Osteoblast (primary cell): Measurements from ENCODE around the gene SP4. TPM values are rescaled to one million over a fixed set of nuclear protein-coding genes. Genes with fewer than 3 reads are reported as not detected.
A peak's percentile ranks its signal among the peaks of the same experiment; 100 is the strongest.

Source experiments
- DNase-seq: peaks from one replicate; pipeline ENCODE4 v3.0.0; 2011; ENCODE audit warnings: low spot score, mixed read lengths; ENCODE audit not compliant: insufficient read length; ENCODE audit errors: missing footprints
- H2AFZ ChIP-seq: 2 replicates; pipeline ENCODE4 v1.6.0; 2011; ENCODE audit warnings: mild to moderate bottlenecking, low read length
- H3K27ac ChIP-seq: 2 replicates; pipeline ENCODE4 v1.5.1; 2011; ENCODE audit warnings: mild to moderate bottlenecking, low read depth, low read length, moderate library complexity
- H3K27me3 ChIP-seq: 2 replicates; pipeline ENCODE4 v1.6.0; 2012; ENCODE audit warnings: mild to moderate bottlenecking, control low read depth, inconsistent platforms, low read length, moderate library complexity; ENCODE audit not compliant: insufficient read depth
- H3K36me3 ChIP-seq: 2 replicates; pipeline ENCODE4 v1.5.1; 2011; ENCODE audit warnings: mild to moderate bottlenecking, low read length, control low read depth, moderate library complexity; ENCODE audit not compliant: insufficient read depth
- H3K4me1 ChIP-seq: 2 replicates; pipeline ENCODE4 v1.5.1; 2011; ENCODE audit warnings: mild to moderate bottlenecking, low read length, control low read depth, moderate library complexity; ENCODE audit not compliant: insufficient read depth
- H3K4me2 ChIP-seq: 2 replicates; pipeline ENCODE4 v1.6.0; 2011; ENCODE audit warnings: mild to moderate bottlenecking, low read length; ENCODE audit not compliant: insufficient read depth
- H3K4me3 ChIP-seq: fragments of 200-600 bp; sonication (generic); 3 replicates; pipeline ENCODE4 v1.5.1; 2012; ENCODE audit warnings: mild to moderate bottlenecking, low read length, inconsistent platforms; ENCODE audit not compliant: insufficient read depth
- H3K79me2 ChIP-seq: 2 replicates; pipeline ENCODE4 v1.6.0; 2012; ENCODE audit warnings: mild to moderate bottlenecking, low read length, control low read depth, inconsistent platforms; ENCODE audit not compliant: insufficient read depth
- H3K9me3 ChIP-seq: 2 replicates; pipeline ENCODE4 v1.5.1; 2011; ENCODE audit warnings: low read depth, low read length, control low read depth
- H4K20me1 ChIP-seq: 2 replicates; pipeline ENCODE4 v1.6.0; 2012; ENCODE audit warnings: mild to moderate bottlenecking, low read length, control low read depth; ENCODE audit not compliant: insufficient read depth
- CTCF ChIP-seq: IDR thresholded peaks from 2 replicates; pipeline ENCODE4 v1.5.1; 2011; ENCODE audit warnings: mild to moderate bottlenecking, low read depth, low read length, moderate library complexity; ENCODE audit errors: extremely low read depth
- total RNA-seq: library from RNA; depleted of rRNA; stranded (reverse); fragments of >200 nt; gene quantifications from 2 replicates; pipeline ENCODE4 v1.2.3, GENCODE V29; 2012

Gene SP4
- total RNA-seq, 1 donor: 5.1 TPM

- no peak for DNase-seq
- no peaks in the 10 kb centered on the region for H3K27me3 ChIP-seq
- H3K9me3 ChIP-seq: no peaks in the 10 kb centered on the region
- no peak overlapping the region for H3K4me2 ChIP-seq
- no peak overlapping the region for H3K4me3 ChIP-seq
- H3K36me3 ChIP-seq: no peaks in the 10 kb centered on the region
- no peaks in the 10 kb centered on the region for H3K4me1 ChIP-seq
- no peaks in the 10 kb centered on the region for H4K20me1 ChIP-seq
- H2AFZ ChIP-seq: no peak overlapping the region
- TF ChIP-seq CTCF: peak; percentile 52
- no peaks in the 10 kb centered on the region for H3K79me2 ChIP-seq
- H3K27ac ChIP-seq: no peak overlapping the region
Measured at GRCh38 chr7:21497072-21497471, 69.2 kb downstream of the SP4 start.

DNA sequence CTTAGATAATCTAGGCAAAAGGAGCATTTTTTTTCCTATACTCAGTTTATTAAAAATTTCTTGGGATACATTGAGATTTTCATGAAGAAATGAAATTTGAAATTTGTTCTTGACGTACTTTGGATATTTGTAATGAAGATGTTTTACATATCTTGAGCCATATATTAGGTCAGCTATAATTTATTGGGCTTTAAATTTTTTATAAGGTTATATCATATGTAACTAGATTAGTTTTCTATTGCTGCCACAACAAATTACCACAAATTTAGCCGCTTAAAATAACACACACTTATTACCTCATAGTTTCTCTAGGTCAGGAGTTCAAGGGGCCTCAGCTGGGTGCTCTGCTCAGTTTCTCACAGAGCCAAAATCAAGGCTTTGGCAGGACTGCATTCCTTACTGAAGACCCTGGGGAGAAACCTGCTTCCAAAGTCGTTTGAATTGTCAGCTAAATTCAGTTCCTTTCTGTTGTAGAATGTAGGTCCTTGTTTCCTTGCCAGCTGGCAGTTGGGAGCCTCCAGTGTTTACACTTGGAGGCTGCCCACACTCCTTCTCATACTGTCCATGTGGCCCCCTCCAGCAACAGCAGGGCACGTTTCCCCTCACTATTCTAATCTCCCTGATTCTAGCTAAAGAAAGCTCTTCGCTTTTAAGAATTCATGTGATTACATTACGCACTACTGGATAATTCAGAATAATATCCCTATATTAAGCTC, 72.4 kb downstream of the SP4 start:
- DNase-seq: no peak
- no peak overlapping the region for H3K4me3 ChIP-seq
- H3K4me2 ChIP-seq: no peak overlapping the region
- H4K20me1 ChIP-seq: no peaks in the 10 kb centered on the region
- H3K4me1 ChIP-seq: no peaks in the 10 kb centered on the region
- H3K27ac ChIP-seq: no peak overlapping the region
- no peaks in the 10 kb centered on the region for H3K9me3 ChIP-seq
- H3K27me3 ChIP-seq: no peaks in the 10 kb centered on the region
- no peaks in the 10 kb centered on the region for H3K36me3 ChIP-seq
- no peak overlapping the region for H2AFZ ChIP-seq
- H3K79me2 ChIP-seq: no peaks in the 10 kb centered on the region
- TF ChIP-seq CTCF: no peak

GRCh38 chr7:21504021-21504420, 76.1 kb downstream of the SP4 start:
- TF ChIP-seq CTCF: no peak
- no peak overlapping the region for H3K4me2 ChIP-seq
- no peaks in the 10 kb centered on the region for H3K4me1 ChIP-seq
- no peaks in the 10 kb centered on the region for H3K36me3 ChIP-seq
- no peaks in the 10 kb centered on the region for H3K27me3 ChIP-seq
- H3K4me3 ChIP-seq: no peak overlapping the region
- no peak overlapping the region for H3K27ac ChIP-seq
- no peaks in the 10 kb centered on the region for H3K9me3 ChIP-seq
- H3K79me2 ChIP-seq: no peaks in the 10 kb centered on the region
- H4K20me1 ChIP-seq: no peaks in the 10 kb centered on the region
- no peak for DNase-seq
- no peak overlapping the region for H2AFZ ChIP-seq

DNA sequence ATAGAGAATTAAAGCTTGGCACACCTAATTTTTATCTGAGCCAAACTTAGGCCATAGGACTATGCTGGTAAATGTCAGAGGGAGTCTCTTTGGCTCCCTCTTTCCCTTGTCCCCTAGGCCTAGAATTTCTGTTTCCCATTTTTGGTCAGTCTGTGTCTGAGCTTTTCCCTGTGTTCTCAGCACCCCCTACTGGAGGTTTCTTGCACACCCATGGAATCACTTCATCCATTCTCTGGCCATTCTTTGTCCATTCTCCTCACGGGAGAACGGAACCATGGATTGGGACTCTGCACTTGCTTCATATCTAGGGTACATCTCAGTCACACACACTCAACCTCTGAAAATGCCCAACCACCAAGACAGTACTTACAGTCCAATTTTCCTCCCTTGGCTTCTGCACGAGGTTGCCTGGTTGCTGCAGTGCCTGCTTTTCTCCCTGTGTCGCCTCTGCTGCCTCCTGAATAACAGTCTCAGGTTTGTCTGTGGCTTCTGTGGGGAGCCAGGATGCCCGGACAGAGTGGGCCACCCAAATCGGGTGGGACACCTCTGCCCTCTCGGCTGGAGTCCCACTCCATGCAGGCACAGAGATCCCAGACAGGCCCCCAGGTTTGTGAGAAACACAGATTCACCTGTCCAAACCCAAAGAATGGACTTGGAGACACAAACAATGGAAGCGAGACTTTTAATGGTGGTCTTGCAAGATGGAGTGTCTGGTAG, 79.9 kb downstream of the SP4 start:
- DNase-seq: no peak
- H4K20me1 ChIP-seq: no peaks in the 10 kb centered on the region
- H3K4me2 ChIP-seq: no peak overlapping the region
- no peaks in the 10 kb centered on the region for H3K27me3 ChIP-seq
- H2AFZ ChIP-seq: no peak overlapping the region
- no peak overlapping the region for H3K27ac ChIP-seq
- no peaks in the 10 kb centered on the region for H3K36me3 ChIP-seq
- no peaks in the 10 kb centered on the region for H3K9me3 ChIP-seq
- H3K4me1 ChIP-seq: no peaks in the 10 kb centered on the region
- TF ChIP-seq CTCF: peak; percentile 78
- no peak overlapping the region for H3K4me3 ChIP-seq
- H3K79me2 ChIP-seq: no peaks in the 10 kb centered on the region
